ENCODE measurements around the gene ASXL1.

Gene ASXL1

GRCh38 chr20:32357869-32358631 lies at the start of gene ASXL1:
TSS of gene ASXL1 (plus strand) at chr20:32358331. CDS start at chr20:32358776, 445 bp downstream.
- H3K27ac ChIP-seq, result peak within 1 kb of the TSS; percentile 95 to 96
- peak within 1 kb of the TSS; percentile 86 for H3K4me3 ChIP-seq
- no peak for TF ChIP-seq CTCF (IDR thresholded peaks at IDR 0.05)
- DNase-seq (ENCODE audit: low spot score), result peak; percentile 97

- DNase-seq (ENCODE audit: low spot score), result no peak
- TF ChIP-seq CTCF (IDR thresholded peaks at IDR 0.05), result no peak
- Histone ChIP-seq H3K27ac (no peak overlapping the region), H3K4me3 (no peak overlapping the region)
Observed at GRCh38 chr20:32312718-32313424, 45.3 kb upstream of the ASXL1 start.

- DNase-seq (ENCODE audit: low spot score), result no peak
Observed at GRCh38 chr20:32314768-32315167, 43.4 kb upstream of the ASXL1 start.

GRCh38 chr20:32315399-32315798 lies 42.7 kb upstream of the ASXL1 start:
- Histone ChIP-seq H3K4me3 (no peak overlapping the region), H3K27ac (no peak overlapping the region)
- no peak for DNase-seq (ENCODE audit: low spot score)
- no peak for TF ChIP-seq CTCF (IDR thresholded peaks at IDR 0.05)

More at GRCh38 chr20:32314768-32315167, 43.4 kb upstream of the ASXL1 start:
- Histone ChIP-seq H3K27ac (no peak overlapping the region), H3K4me3 (no peak overlapping the region)
- TF ChIP-seq CTCF (IDR thresholded peaks at IDR 0.05), result no peak

- H3K27ac ChIP-seq, result no peak overlapping the region
- no peak for TF ChIP-seq CTCF (IDR thresholded peaks at IDR 0.05)
- no peak for DNase-seq (ENCODE audit: low spot score)
Observed at GRCh38 chr20:32315891-32316290, 42.2 kb upstream of the ASXL1 start.

GRCh38 chr20:32316667-32317066 lies 41.5 kb upstream of the ASXL1 start:
- Histone ChIP-seq H3K27ac (no peak overlapping the region), H3K4me3 (no peak overlapping the region)
- no peak for DNase-seq (ENCODE audit: low spot score)
- no peak for TF ChIP-seq CTCF (IDR thresholded peaks at IDR 0.05)

More at GRCh38 chr20:32315891-32316290, 42.2 kb upstream of the ASXL1 start:
- no peak overlapping the region for H3K4me3 ChIP-seq

All from coronary artery (tissue), 2 donors.